ENCODE measurements around the gene SETD5.

DNA sequence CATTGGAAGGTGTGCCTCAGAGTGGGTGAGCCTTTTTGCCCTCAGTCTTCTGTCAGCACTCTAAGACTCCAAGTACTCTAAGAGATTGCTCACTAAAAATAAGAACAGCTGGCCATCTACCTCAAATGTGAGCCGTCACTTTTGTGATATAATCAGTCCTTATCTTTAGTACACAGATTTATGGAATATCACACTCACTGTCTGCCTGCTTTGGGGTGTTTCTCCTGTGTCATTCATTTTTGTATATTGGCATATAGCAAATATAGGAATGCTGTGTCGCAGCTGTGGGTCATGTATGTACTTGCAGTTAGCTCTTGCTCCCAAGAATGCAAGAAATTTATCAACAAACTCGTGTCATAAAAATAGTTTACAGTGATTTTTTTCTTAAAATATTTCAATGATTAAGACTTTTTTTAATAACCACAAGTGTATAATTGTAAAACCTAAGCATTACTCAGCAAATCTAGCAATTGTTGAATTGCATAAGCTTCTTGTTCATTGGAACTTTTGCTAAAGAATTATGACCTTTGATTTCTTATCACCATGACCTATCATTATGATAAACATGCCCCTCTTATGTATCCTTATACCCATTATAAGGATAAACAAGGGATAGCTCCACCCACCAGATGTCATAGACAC, 18.8 kb downstream of the SETD5 start:
- TF ChIP-seq, protein P1, sequence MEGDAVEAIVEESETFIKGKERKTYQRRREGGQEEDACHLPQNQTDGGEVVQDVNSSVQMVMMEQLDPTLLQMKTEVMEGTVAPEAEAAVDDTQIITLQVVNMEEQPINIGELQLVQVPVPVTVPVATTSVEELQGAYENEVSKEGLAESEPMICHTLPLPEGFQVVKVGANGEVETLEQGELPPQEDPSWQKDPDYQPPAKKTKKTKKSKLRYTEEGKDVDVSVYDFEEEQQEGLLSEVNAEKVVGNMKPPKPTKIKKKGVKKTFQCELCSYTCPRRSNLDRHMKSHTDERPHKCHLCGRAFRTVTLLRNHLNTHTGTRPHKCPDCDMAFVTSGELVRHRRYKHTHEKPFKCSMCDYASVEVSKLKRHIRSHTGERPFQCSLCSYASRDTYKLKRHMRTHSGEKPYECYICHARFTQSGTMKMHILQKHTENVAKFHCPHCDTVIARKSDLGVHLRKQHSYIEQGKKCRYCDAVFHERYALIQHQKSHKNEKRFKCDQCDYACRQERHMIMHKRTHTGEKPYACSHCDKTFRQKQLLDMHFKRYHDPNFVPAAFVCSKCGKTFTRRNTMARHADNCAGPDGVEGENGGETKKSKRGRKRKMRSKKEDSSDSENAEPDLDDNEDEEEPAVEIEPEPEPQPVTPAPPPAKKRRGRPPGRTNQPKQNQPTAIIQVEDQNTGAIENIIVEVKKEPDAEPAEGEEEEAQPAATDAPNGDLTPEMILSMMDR (IDR thresholded peaks at IDR 0.05; ENCODE audit: insufficient read depth, low read depth, low read length) = no peak
- no peak for TF ChIP-seq EZH2 (IDR thresholded peaks at IDR 0.05; ENCODE audit: insufficient read depth, low read length)

All from astrocyte (in vitro differentiated cells and primary cell).